Uterus (tissue), 4 donors: Measurements from ENCODE around the gene PLSCR2. TPM values are rescaled to one million over a fixed set of nuclear protein-coding genes. Genes with fewer than 3 reads are reported as not detected.
"Not testable (repeated sequence)": the region's sequence is repeated elsewhere in the genome, so short reads cannot be mapped to it uniquely, and the experiment has no call there.

Source experiments
- DNase-seq, 2 donors: peaks; one replicate each; pipeline ENCODE4 v3.0.0-alpha.2; 2019 to 2020
- H3K27ac ChIP-seq, 2 donors: fragments of 200-600 bp; sonication (generic); 1 replicate in 1 of 2; 2 replicates in 1 of 2; pipeline ENCODE4 v1.5.1; 2016 to 2018
- H3K27me3 ChIP-seq, 2 donors: fragments of 200-600 bp; sonication (generic); one replicate each; pipeline ENCODE4 v1.5.1; 2018 to 2019; ENCODE audit warnings: control low read depth in 1 of 2
- H3K36me3 ChIP-seq, 2 donors: fragments of 200-600 bp; sonication (generic); one replicate each; pipeline ENCODE4 v1.5.1; 2019; ENCODE audit warnings: control low read depth in 1 of 2
- H3K4me1 ChIP-seq, 2 donors: fragments of 200-600 bp; sonication (generic); one replicate each; pipeline ENCODE4 v1.5.1; 2018 to 2019; ENCODE audit warnings: control low read depth in 1 of 2
- H3K4me3 ChIP-seq, 2 donors: fragments of 200-600 bp; sonication (generic); 1 replicate in 1 of 2; 2 replicates in 1 of 2; pipeline ENCODE4 v1.5.1; 2018 to 2019; ENCODE audit warnings: mild to moderate bottlenecking in 1 of 2
- H3K9me3 ChIP-seq, 2 donors: fragments of 200-600 bp; sonication (generic); one replicate each; pipeline ENCODE4 v1.5.1; 2019; ENCODE audit warnings: control low read depth in 1 of 2
- POLR2A ChIP-seq, 2 donors: fragments of 450-650 bp; IDR thresholded peaks; one replicate each; pipeline ENCODE4 v1.6.1; 2016; ENCODE audit warnings: antibody characterized with exemption in 2 of 2, mild to moderate bottlenecking in 1 of 2, moderate library complexity in 1 of 2
- intact Hi-C: fragments of 100-400 bp; cut with DNase I; formaldehyde crosslinking; loops from one replicate; pipeline ENCODE4 v1.15.1; 2023; ENCODE audit warnings: low total_unique reads
- total RNA-seq, 4 donors: library from RNA; depleted of rRNA in 3 of 4; stranded (reverse); fragments of >200 nt in 3 of 4; gene quantifications; one replicate each; pipeline versions ENCODE4 v1.1.0 to v1.2.4, GENCODE V29; 2014 to 2023
- TF ChIP-seq, protein P1 (sequence below), 4 experiments: fragments of 200-600 bp in 2 of 4; fragments of 450-650 bp in 2 of 4; sonication (generic) in 2 of 4; IDR thresholded peaks; one replicate each; pipeline ENCODE4 v1.5.1; 2016 to 2019; ENCODE audit warnings: antibody characterized with exemption in 4 of 4, mild to moderate bottlenecking in 2 of 4, moderate library complexity in 1 of 4
- donor health status: DM: yes; HTN: yes; CAD: no.

PLSCR2 gene
- total RNA-seq, 4 donors from 2014 or later: not detected

GRCh38 chr3:146485297-146485696, 15.9 kb upstream of the PLSCR2 start:
- TF ChIP-seq POLR2A (IDR thresholded peaks at IDR 0.05): no peak
- TF ChIP-seq, protein P1, sequence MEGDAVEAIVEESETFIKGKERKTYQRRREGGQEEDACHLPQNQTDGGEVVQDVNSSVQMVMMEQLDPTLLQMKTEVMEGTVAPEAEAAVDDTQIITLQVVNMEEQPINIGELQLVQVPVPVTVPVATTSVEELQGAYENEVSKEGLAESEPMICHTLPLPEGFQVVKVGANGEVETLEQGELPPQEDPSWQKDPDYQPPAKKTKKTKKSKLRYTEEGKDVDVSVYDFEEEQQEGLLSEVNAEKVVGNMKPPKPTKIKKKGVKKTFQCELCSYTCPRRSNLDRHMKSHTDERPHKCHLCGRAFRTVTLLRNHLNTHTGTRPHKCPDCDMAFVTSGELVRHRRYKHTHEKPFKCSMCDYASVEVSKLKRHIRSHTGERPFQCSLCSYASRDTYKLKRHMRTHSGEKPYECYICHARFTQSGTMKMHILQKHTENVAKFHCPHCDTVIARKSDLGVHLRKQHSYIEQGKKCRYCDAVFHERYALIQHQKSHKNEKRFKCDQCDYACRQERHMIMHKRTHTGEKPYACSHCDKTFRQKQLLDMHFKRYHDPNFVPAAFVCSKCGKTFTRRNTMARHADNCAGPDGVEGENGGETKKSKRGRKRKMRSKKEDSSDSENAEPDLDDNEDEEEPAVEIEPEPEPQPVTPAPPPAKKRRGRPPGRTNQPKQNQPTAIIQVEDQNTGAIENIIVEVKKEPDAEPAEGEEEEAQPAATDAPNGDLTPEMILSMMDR (IDR thresholded peaks at IDR 0.05): no peak
- DNase-seq: no peak
- Histone ChIP-seq H3K27ac (no peak overlapping the region), H3K27me3 (no peaks in the 10 kb centered on the region), H3K4me1 (no peaks in the 10 kb centered on the region), H3K36me3 (no peaks in the 10 kb centered on the region), H3K9me3 (peaks cover 0 to 3% of the 10 kb centered on the region in 2 donors), H3K4me3 (no peak overlapping the region)
- intact Hi-C loops: no loop called here

GRCh38 chr3:146476094-146476740, 6.9 kb upstream of the PLSCR2 start:
- H3K36me3 ChIP-seq: no peaks in the 10 kb centered on the region
- TF ChIP-seq, protein P1 (IDR thresholded peaks at IDR 0.05): no peak
- no peak for TF ChIP-seq POLR2A (IDR thresholded peaks at IDR 0.05)
- no peaks in the 10 kb centered on the region for H3K9me3 ChIP-seq
- H3K4me3 ChIP-seq: no peak overlapping the region
- no peak for DNase-seq
- no peaks in the 10 kb centered on the region for H3K27me3 ChIP-seq
- H3K4me1 ChIP-seq: no peaks in the 10 kb centered on the region
- H3K27ac ChIP-seq: no peak overlapping the region
- intact Hi-C loops: no loop called here

DNA sequence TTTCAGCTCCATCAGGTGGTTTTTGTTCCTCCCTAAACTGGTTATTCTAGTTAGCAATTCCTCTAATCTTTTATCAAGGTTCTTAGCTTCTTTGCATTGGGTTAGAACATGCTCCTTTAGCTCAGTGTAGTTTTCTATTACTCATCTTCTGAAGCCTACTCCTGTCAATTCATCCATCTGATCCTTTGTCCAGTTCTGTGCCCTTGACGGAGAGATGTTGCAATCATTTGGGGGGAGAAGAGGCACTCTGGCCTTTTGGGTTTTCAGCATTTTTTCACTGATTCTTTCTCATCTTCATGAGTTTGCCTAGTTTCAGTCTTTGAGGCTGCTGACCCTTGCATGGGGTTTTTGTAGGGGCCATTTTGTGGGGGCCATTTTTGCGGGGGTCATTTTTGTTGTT, 5.6 kb upstream of the PLSCR2 start:
- DNase-seq, H3K36me3 ChIP-seq, H3K4me3 ChIP-seq, H3K4me1 ChIP-seq, H3K27ac ChIP-seq, H3K9me3 ChIP-seq, intact Hi-C loops, H3K27me3 ChIP-seq: not testable (repeated sequence)

DNA sequence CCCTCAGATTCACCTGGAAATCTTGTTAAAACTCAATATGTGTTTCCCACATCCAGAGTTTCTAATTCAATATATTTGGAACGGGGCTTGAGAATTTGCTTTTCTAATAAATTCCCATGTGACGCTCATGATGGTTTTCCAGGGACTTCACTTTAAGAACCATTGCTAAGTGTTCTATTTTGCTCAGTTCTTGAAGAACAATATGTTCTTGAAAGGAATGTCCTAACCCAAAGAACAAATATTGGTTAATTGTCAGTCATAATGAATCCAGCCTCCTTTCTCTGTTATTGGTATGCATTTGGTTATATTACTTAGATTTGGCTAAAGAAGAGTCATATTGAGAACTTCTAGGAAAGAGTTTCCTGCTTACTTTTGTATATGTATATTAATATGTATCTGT, 4.4 kb upstream of the PLSCR2 start:
- no peaks in the 10 kb centered on the region for H3K27me3 ChIP-seq
- no peaks in the 10 kb centered on the region for H3K9me3 ChIP-seq
- no peak overlapping the region for H3K4me3 ChIP-seq
- no peaks in the 10 kb centered on the region for H3K4me1 ChIP-seq
- TF ChIP-seq, protein P1 (IDR thresholded peaks at IDR 0.05): no peak
- TF ChIP-seq POLR2A (IDR thresholded peaks at IDR 0.05): no peak
- intact Hi-C loops: no loop called here
- no peaks in the 10 kb centered on the region for H3K36me3 ChIP-seq
- no peak for DNase-seq
- no peak overlapping the region for H3K27ac ChIP-seq

DNA sequence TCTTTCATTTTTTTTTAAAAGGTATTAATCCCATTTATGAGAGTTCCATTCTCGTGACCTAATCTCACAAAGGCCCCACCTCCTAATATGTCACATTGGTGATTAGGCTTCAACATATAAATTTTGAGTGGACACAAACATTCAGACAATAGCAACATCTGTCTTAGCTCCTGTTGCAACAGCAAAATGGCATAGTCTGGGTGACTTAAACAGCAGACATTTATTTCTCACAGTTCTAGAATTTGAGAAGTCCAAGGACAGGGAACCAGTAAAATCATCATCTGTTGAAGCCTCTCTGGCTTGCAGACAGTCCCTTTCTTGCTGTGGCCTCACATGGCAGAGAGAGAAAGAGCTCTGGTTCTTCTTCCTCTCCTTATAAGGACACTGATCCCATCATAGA, 3.2 kb upstream of the PLSCR2 start:
- no peak overlapping the region for H3K4me3 ChIP-seq
- no peaks in the 10 kb centered on the region for H3K27me3 ChIP-seq
- no peak for DNase-seq
- H3K27ac ChIP-seq: no peak overlapping the region
- no peaks in the 10 kb centered on the region for H3K9me3 ChIP-seq
- no peaks in the 10 kb centered on the region for H3K4me1 ChIP-seq
- H3K36me3 ChIP-seq: no peaks in the 10 kb centered on the region
- no peak for TF ChIP-seq POLR2A (IDR thresholded peaks at IDR 0.05)
- TF ChIP-seq, protein P1 (IDR thresholded peaks at IDR 0.05): no peak
- intact Hi-C loops: no loop called here

- Histone ChIP-seq H3K27ac (no peak overlapping the region), H3K4me1 (peaks cover 0 to 7% of the 10 kb centered on the region in 2 donors), H3K27me3 (no peaks in the 10 kb centered on the region), H3K9me3 (no peaks in the 10 kb centered on the region), H3K4me3 (no peak overlapping the region), H3K36me3 (no peaks in the 10 kb centered on the region)
- intact Hi-C loops: no loop called here
- TF ChIP-seq, protein P1 (IDR thresholded peaks at IDR 0.05): no peak
- TF ChIP-seq POLR2A (IDR thresholded peaks at IDR 0.05): no peak
- no peak for DNase-seq
Observed at GRCh38 chr3:146471012-146471411, 1.7 kb upstream of the PLSCR2 start.
